ENCODE measurements around the gene ZNF235. TPM values are rescaled to one million over a fixed set of nuclear protein-coding genes. Genes with fewer than 3 reads are reported as not detected.

The ZNF235 gene
- total and polyA plus RNA-seq, 2 of the 4 experiments (the other 2 are of a cell fraction) = 0.77 to 3.0 TPM

DNA sequence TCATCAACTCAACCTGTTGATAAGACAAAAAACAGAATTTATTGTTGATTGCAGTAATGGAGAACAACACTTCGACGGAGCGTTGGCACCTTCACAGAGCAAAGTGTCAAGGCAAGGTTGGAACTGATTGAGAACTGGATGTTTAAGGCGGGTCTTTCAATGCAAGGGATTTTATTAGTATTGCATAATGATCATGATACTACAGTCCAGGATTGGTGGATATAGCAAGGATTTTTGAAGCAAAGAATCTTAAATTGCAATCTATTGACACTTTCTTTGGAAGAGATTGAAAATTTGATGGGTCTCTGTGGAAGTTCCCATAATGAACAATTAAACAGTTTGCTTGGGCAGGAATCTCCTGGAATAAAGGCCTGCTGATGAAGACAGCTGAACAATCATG, 632 bp upstream of the ZNF235 start:
- dilution Hi-C loops (cut with HindIII; ENCODE audit: low sequenced_read_pairs, unreplicated experiment) = no loop called here
- Histone ChIP-seq H4K5ac (ENCODE audit: low read depth, low read length) (peak overlapping the region; percentile 19; the same call in 1 of the 2 replicates), H3K9me3 (ENCODE audit: control insufficient read depth, insufficient read depth, low read length) (no peaks in the 10 kb centered on the region), H3K56ac (ENCODE audit: extremely low read depth, insufficient read depth, low read length) (no peak overlapping the region), H2BK120ac (ENCODE audit: low read depth, low read length) (no peak overlapping the region), H2AFZ (replicated peaks; ENCODE audit: low read length, poor library complexity) (peak overlapping the region; percentile 89), H4K20me1 (ENCODE audit: insufficient read depth, low read length) (no peaks in the 10 kb centered on the region; the same call in 1 of the 2 replicates), H2AK9ac (replicated peaks; ENCODE audit: low read depth, low read length, poor library complexity) (no peak overlapping the region), H2BK5ac (ENCODE audit: low read depth, low read length, poor library complexity, severe bottlenecking) (no peak overlapping the region), H3K4me2 (ENCODE audit: low read depth, low read length) (no peak overlapping the region; the same call in 1 of the 2 replicates), H3K18ac (ENCODE audit: low read depth, low read length) (no peak overlapping the region), H2AK5ac (ENCODE audit: low read depth, low read length) (no peak overlapping the region), H3K9me1 (ENCODE audit: insufficient read depth, low read length) (peaks cover 3% of the 10 kb centered on the region; the same call in 1 of the 2 replicates), H4K91ac (ENCODE audit: insufficient read depth, low read depth, low read length) (no peak overlapping the region), H3K79me1 (ENCODE audit: low read depth in 1 of 2, low read length in 2 of 2) (peaks cover 4 to 8% of the 10 kb centered on the region in 2 experiments; a peak in 2 of 4 replicates), H3K36me3 (ENCODE audit: control insufficient read depth, insufficient read depth, low read length) (peaks cover 3% of the 10 kb centered on the region; the same call in 1 of the 2 replicates), H3K4me3 (ENCODE audit: insufficient read depth, low read depth, low read length) (no peak overlapping the region), H2BK20ac (ENCODE audit: low read depth, low read length) (no peak overlapping the region), H2BK15ac (ENCODE audit: low read depth, low read length) (no peak overlapping the region; the same call in 2 of the 3 replicates), H4K8ac (ENCODE audit: low read depth in 2 of 2, low read length in 2 of 2) (peak overlapping the region; percentile 48 to 84; a peak in 3 of 4 replicates), H3K14ac (replicated peaks; ENCODE audit: low read depth, low read length) (peak overlapping the region; percentile 37; the same call in 1 of the 2 replicates), H3K27ac (ENCODE audit: insufficient read depth, low read length) (no peak overlapping the region), H3K27me3 (ENCODE audit: control insufficient read depth, insufficient read depth, low read length) (no peaks in the 10 kb centered on the region), H3K23ac (ENCODE audit: low read depth, low read length) (no peak overlapping the region), H3K9ac (ENCODE audit: low read depth, low read length) (no peak overlapping the region), H3K4ac (ENCODE audit: low read depth, low read length) (no peak overlapping the region; the same call in 1 of the 2 replicates), H3K4me1 (ENCODE audit: control insufficient read depth, insufficient read depth, low read length) (peaks cover 3% of the 10 kb centered on the region; the same call in 1 of the 2 replicates)
- BruUV-seq (replicated peaks) = no TSS peak
- no CpG with 5 or more reads among the region's 4 CpGs for WGBS, 2 experiments (ENCODE audit: extremely low coverage in 2 of 2, insufficient read length in 1 of 2)
- ChIA-PET CTCF (interaction anchor here (0.7 to 0.9 kb wide), 2 partner anchors 138 to 195 kb away, joined by 3 read pairs; partner anchors contain the start of gene ZNF180), POLR2A (ENCODE audit: unreplicated experiment) (no interaction called here)
- in situ Hi-C loops (cut with MboI; ENCODE audit: low sequenced_read_pairs) = no loop called here
- intact Hi-C loops (cut with micrococcal nuclease) = loop anchor here (10.0 kb wide), 1 partner anchor 141 kb away; the partner anchor contains the start of gene ZNF226
- TF ChIP-seq CEBPB (IDR thresholded peaks at IDR 0.05; ENCODE audit: low read depth, low read length) (peak; percentile 16; the same call in 1 of the 2 replicates), BHLHE40 (IDR thresholded peaks at IDR 0.05; ENCODE audit: low read depth, low read length) (no peak)
- DNase-seq = no peak
- no peak for ATAC-seq (ENCODE audit: low read depth)

Measured in IMR-90 (cell line).